Measurements from ENCODE around the gene HBM. TPM values are rescaled to one million over a fixed set of nuclear protein-coding genes. Genes with fewer than 3 reads are reported as not detected.

The HBM gene
- total RNA-seq, 1 experiment from 2014 or later = not detected

- POLR2A ChIA-PET = no interaction called here
- Histone ChIP-seq H3K4me3 (ENCODE audit: low read depth in 2 of 2, low read length in 2 of 2) (peak overlapping the region; percentile 13 to 26; a peak in 3 of 4 replicates), H3K27me3 (ENCODE audit: control insufficient read depth, insufficient read depth, low read length) (no peaks in the 10 kb centered on the region)
Observed at GRCh38 chr16:164827-165538, 795 bp upstream of the HBM start.

More at GRCh38 chr16:164827-165538, 795 bp upstream of the HBM start:
- TF ChIP-seq REST (IDR thresholded peaks at IDR 0.05; ENCODE audit: insufficient read depth in 1 of 2, low read depth in 2 of 2, low read length in 1 of 2) = no peak
- TF ChIP-seq POLR2AphosphoS5 (IDR thresholded peaks at IDR 0.05; ENCODE audit: low read depth, low read length) = no peak
- TF ChIP-seq TCF7L2 (IDR thresholded peaks at IDR 0.05; ENCODE audit: low read depth, low read length) = no peak
- TF ChIP-seq CTCF (IDR thresholded peaks at IDR 0.05) = no peak
- no peak for TF ChIP-seq SIN3A (IDR thresholded peaks at IDR 0.05; ENCODE audit: borderline replicate concordance, insufficient read depth, low read depth, low read length)
- Histone ChIP-seq H3K9me3 (ENCODE audit: control insufficient read depth, insufficient read depth, low read depth, low read length) (no peaks in the 10 kb centered on the region), H3K27ac (ENCODE audit: low read length) (no peak overlapping the region), H3K36me3 (ENCODE audit: control insufficient read depth, insufficient read depth, low read length) (no peaks in the 10 kb centered on the region), H3K4me1 (ENCODE audit: control insufficient read depth, insufficient read depth, low read length) (no peaks in the 10 kb centered on the region)
- CTCF ChIA-PET = no interaction called here
- BruUV-seq (replicated peaks) = no TSS peak
- ATAC-seq = no peak
- DNase-seq (ENCODE audit: low read depth, low spot score) = no peak
- intact Hi-C loops (cut with micrococcal nuclease; ENCODE audit: unreplicated experiment) = no loop called here
- in situ Hi-C loops (cut with HindIII; ENCODE audit: low pct_unique_long_range_greater_than_20kb, low sequenced_read_pairs) = no loop called here
